CD4-positive, alpha-beta T cell treated with Interleukin-17A for 4 hours (primary cell): ENCODE data around the gene SLC40A1.

Experiments used
- DNase-seq: peaks from one replicate; pipeline ENCODE4 v3.0.0-alpha.2; 2020; ENCODE audit warnings: mixed read lengths

SLC40A1 gene

GRCh38 chr2:189534854-189535832 lies 45.4 kb downstream of the SLC40A1 start:
- DNase-seq, result no peak

DNA sequence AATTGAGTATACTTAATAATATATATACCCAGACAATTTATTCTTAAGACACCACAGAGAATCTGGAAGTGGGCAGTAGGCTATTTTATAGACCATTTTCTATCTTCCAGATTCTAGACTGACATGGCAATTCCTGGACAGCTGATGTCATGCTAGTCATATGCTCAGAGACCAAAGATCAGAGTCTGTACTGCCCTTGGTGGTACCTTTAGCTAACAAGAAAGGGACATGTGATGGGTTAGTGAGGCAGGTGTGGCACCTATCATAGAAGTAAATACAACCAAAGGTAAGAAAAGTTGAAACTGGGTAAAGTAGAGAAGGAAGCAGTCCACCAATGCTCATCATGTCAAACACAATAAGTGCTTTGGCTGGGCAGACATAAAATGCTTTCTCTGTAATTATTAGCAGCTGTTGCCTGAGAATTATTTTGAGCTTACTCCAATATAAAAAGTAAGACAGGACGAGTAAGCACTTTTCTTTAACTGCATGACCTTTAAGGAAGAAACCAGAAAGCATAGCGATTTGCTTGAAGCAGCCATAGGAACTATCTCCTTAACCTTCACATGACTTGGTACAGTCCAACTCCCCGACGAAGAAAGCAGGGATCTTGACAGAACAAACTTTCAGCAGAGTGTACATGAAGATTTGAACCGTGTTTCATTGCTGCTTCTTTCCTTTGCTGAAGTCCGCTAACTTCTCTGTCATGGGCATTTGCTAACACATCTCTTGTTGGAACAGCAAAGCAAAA lies 47.1 kb downstream of the SLC40A1 start:
- no peak for DNase-seq

GRCh38 chr2:189530965-189531637 lies 49.5 kb downstream of the SLC40A1 start:
- no peak for DNase-seq

DNA sequence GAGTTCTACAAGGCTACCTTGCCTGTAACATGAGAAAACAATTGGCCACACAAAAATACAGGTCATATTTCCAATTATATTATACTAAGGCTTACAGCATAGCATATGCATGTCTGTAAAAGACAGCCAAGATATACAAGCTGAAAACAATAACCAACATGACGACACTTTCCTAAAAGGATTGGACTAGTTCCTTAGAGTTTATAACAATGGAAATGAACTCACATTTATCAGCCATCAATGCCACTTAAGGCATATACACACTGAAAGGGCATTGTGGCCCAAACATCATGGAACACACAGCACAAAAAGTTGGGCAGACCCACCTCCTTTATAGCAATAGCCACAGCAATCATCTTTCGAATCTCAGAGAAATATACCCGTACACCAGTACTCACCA lies 52.0 kb downstream of the SLC40A1 start:
- no peak for DNase-seq

GRCh38 chr2:189527812-189528592 lies 52.6 kb downstream of the SLC40A1 start:
- DNase-seq, result no peak

DNA sequence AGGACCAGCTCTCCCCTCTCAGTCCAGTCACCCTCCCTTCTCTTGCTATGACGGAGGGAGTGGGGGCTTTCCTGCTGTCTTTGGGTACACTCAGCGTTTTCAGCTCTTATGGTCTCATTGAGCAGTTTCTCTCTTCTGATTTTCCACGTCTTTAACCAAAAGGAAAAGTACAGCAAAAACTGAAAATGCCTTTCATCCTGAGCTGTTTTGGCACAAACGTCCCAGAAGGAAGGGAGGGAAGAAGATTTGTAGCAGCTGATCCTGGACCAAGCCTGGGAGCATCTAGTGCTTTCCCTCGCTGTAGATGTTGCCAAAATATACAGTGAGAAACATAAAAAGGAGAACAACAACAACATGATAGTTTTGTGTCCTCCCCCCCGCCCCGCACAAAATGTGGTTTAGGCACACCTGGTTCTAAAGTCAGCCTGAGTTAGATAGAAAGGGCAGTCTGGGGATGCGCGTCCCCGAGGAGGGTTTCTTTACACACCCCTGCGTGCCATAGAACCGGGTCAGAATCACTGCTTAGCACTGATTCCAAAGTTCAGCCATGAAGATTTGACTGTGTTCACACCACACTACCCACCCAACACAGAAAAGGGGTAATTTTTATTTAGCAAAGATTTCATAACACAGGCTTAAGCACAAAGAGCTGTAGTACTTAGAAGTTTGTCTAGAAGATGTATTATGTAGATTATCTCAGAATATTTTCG lies 53.4 kb downstream of the SLC40A1 start:
- DNase-seq, result no peak

- DNase-seq, result no peak
Observed at GRCh38 chr2:189526241-189526640, 54.3 kb downstream of the SLC40A1 start.

DNA sequence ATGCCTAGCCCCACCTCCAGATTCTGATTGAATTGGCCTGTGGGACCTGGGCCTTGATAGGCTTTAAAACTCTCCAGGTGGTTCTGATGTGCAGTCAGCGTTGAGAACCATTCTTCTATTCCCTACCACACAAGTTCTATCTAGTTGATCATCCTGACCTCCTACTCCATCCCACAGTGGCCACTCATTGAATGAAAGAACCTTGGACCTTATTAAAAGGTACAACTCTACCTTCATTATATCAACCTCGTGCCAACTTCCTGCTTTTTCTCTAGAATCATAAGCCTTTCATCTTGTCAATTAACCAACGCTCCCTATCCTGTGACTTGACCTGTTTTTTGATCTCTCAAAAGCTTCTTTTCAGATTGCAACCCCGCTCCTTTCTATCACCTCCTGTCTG lies 55.8 kb downstream of the SLC40A1 start:
- DNase-seq, result no peak

DNA sequence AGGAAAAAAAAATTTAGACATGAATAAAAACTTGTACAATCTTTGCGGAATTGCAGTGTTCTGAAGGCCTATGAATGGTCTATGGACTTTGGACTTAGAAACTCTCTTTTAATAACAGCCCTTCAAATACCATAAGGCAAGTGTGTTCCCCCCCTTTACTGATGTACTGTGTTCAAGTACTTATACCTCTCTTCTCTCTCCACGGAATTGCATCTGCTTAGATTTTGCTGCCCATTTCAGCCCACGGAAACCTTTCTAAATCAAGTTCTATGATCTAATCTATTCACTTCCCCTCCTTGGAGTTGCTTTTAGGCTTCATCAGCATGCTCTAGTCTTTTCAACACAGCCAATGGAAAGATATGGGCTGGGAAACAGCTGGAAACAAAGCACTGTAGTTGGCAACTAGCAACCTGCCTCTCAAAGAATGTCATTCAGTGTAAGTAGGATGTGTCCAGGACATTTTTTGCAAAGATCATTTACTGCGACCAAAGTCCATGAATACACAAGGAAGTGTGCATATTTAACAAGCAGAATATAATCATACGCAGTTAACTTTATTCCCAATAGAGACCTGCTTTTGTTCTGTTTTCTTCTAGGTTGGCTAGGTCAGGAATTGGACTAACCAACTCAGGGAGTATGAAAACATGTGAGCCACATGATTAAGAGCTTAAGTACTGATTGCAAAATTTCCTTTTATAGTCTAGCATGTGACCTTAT lies 58.0 kb downstream of the SLC40A1 start:
- DNase-seq, result no peak

- no peak for DNase-seq
Observed at GRCh38 chr2:189521699-189522434, 58.7 kb downstream of the SLC40A1 start.

- DNase-seq, result no peak
Observed at GRCh38 chr2:189519631-189520387, 60.8 kb downstream of the SLC40A1 start.

DNA sequence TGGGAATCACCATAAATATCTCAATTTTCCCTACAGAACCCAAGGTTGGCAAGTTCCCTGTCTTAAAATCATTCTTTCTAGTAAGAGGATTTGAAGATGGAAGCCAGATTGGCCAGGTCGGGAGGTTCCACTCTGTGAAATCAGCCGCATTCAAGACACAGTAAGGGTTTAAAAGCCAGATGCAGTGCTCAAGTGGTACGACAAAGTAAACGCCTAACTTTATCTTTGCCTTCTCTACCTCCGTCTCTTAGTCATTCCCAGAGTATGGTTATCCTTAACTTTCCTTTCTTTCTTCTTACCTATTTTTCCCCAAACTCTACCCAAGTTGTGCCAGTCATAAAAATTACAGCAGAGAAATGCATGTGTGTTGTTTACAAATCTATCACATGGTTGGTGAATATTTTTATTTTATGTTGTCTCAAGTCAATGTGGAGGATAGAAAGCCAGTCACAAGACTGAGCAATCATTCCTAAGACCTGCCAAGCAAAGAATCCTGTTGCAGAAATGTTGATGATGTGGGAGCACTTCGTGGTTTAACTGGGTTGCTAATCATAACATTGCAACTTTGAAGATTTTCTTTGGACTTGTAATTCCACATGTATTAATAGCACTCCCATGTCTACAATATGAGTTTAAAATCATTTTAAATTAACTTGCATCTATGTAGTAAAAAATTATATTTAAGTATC lies 62.6 kb downstream of the SLC40A1 start:
- no peak for DNase-seq

- no peak for DNase-seq
Observed at GRCh38 chr2:189516546-189516945, 64.0 kb downstream of the SLC40A1 start.

DNA sequence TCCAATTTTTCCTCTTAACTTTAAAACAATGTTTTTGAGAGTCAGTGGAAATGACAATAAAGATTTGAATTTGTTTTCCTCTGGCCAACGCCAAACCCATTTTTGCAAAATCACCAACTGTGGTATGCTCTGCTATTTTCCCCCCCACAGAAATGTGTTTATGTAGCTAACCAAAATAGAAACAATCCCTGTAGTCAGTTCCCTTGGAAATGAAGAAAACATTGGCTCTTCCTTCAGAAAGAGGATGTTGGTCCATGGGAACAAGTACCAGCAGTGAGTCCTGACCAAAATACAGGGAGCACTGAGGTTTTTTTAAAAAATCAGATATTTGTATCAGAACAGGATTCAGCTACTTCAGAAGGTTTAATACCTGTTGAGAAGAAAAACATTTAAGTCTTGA lies 65.3 kb downstream of the SLC40A1 start:
- no peak for DNase-seq

- no peak for DNase-seq
Observed at GRCh38 chr2:189514104-189514503, 66.5 kb downstream of the SLC40A1 start.

GRCh38 chr2:189512879-189513278 lies 67.7 kb downstream of the SLC40A1 start:
- DNase-seq, result no peak

DNA sequence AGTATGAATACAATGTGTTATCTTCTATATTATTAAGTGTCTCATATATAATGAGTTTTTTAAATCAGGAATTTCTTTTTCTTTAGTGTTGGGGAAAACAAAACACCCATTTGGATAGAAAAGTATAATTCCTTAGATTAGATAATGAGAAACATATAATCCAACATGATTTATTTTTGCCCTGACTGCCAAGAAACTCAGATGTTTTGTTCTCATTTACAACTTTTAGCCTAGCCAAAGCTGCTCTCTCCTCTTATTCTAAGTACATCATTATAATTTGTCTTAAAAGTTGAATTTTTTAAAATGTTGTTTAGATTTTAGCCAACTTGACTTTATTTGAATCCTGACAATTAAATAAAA lies 68.6 kb downstream of the SLC40A1 start:
- DNase-seq, result no peak

DNA sequence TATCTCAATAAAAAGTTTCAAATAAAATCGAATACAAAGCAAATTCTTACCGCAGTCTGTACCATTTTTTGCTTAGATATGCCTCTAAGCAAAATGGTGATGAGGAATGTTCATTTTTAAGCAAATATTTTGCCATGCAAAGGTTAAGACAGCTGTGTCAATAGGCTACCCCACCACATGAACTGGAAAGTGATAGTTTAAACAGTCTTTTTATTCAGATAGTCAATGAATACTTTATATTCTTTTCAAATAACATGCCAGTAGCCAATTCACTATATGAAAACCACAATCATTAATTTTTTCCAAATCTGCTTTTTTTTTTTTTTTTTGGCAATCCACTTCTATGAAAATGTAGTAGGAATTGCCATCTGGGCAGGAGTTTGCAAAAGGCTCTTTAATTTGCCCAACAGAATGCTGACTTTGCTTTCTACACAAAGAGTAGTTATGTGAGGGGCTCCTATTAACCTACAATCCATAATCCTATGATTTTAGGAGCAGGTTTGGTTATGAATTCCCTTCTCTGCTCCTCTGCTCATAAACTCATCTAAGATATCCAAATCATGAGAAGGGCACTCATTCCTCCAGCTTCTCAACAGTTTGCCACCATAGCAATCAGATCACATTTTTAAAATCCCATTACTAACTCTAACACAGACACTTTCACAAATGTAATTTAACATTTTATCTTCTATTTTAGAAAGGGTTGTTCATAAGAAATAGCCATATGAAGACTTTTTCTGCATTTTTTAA lies 69.2 kb downstream of the SLC40A1 start:
- no peak for DNase-seq
